Measurements from ENCODE around the gene SLA2.

DNA sequence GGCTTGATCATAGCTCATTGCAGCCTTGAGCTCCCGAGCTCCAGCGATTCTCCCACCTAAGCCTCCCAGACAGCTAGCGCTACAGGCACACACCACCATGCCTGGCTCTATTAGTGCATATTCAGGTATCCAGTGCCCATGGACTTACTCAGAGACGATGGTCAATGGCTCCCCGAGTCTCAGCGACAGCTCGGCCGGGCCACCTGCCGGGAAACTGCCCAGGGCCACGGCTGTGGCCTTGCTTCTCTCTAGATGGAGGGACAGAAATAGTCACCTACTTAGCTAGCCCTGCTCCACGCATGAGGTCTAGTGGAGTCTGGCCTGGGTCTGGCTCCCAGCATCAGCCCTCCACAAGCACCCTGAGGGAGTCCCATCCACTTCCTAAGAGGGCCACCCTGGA, 11.7 kb downstream of the SLA2 start:
- no peak for TF ChIP-seq POLR2A (IDR thresholded peaks at IDR 0.05)
- TF ChIP-seq, protein P1, sequence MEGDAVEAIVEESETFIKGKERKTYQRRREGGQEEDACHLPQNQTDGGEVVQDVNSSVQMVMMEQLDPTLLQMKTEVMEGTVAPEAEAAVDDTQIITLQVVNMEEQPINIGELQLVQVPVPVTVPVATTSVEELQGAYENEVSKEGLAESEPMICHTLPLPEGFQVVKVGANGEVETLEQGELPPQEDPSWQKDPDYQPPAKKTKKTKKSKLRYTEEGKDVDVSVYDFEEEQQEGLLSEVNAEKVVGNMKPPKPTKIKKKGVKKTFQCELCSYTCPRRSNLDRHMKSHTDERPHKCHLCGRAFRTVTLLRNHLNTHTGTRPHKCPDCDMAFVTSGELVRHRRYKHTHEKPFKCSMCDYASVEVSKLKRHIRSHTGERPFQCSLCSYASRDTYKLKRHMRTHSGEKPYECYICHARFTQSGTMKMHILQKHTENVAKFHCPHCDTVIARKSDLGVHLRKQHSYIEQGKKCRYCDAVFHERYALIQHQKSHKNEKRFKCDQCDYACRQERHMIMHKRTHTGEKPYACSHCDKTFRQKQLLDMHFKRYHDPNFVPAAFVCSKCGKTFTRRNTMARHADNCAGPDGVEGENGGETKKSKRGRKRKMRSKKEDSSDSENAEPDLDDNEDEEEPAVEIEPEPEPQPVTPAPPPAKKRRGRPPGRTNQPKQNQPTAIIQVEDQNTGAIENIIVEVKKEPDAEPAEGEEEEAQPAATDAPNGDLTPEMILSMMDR (IDR thresholded peaks at IDR 0.05), result no peak

Data from uterus (tissue), 2 donors.